ENCODE data around the gene ETS1.
"Not testable (repeated sequence)": the region's sequence is repeated elsewhere in the genome, so short reads cannot be mapped to it uniquely, and the experiment has no call there.

ETS1 gene

GRCh38 chr11:128462189-128462588 is 125.2 kb downstream of the ETS1 start:
- DNase-seq (ENCODE audit: low read depth) = no peak

GRCh38 chr11:128458321-128458720 is 129.0 kb downstream of the ETS1 start:
- DNase-seq (ENCODE audit: low read depth) = peak; percentile 60

- DNase-seq (ENCODE audit: low read depth) = peak; percentile 59
These were observed 129.5 kb downstream of the ETS1 start for GRCh38 chr11:128457874-128458273.

GRCh38 chr11:128456566-128457268 is 130.6 kb downstream of the ETS1 start:
- no peak for DNase-seq (ENCODE audit: low read depth)

GRCh38 chr11:128455766-128456165 is 131.6 kb downstream of the ETS1 start:
- no peak for DNase-seq (ENCODE audit: low read depth)

GRCh38 chr11:128453444-128454336 is 133.7 kb downstream of the ETS1 start:
- peak; percentile 86 for DNase-seq (ENCODE audit: low read depth)

- peak; percentile 87 for DNase-seq (ENCODE audit: low read depth)
These were observed 135.5 kb downstream of the ETS1 start for GRCh38 chr11:128451652-128452470.

- DNase-seq (ENCODE audit: low read depth) = no peak
These were observed 136.3 kb downstream of the ETS1 start for GRCh38 chr11:128450882-128451651.

- DNase-seq (ENCODE audit: low read depth) = not testable (repeated sequence)
These were observed 136.9 kb downstream of the ETS1 start for GRCh38 chr11:128450425-128450824.

GRCh38 chr11:128448981-128449713 is 138.2 kb downstream of the ETS1 start:
- no peak for DNase-seq (ENCODE audit: low read depth)

- no peak for DNase-seq (ENCODE audit: low read depth)
These were observed 139.0 kb downstream of the ETS1 start for GRCh38 chr11:128448200-128448886.

- no peak for DNase-seq (ENCODE audit: low read depth)
These were observed 140.1 kb downstream of the ETS1 start for GRCh38 chr11:128447233-128447632.

- not testable (repeated sequence) for DNase-seq (ENCODE audit: low read depth)
These were observed 141.4 kb downstream of the ETS1 start for GRCh38 chr11:128445921-128446320.

- peak; percentile 83 for DNase-seq (ENCODE audit: low read depth)
These were observed 150.2 kb downstream of the ETS1 start for GRCh38 chr11:128437136-128437535.

GRCh38 chr11:128434818-128435217 is 152.5 kb downstream of the ETS1 start:
- DNase-seq (ENCODE audit: low read depth) = no peak

- DNase-seq (ENCODE audit: low read depth) = peak; percentile 52
These were observed 152.9 kb downstream of the ETS1 start for GRCh38 chr11:128434411-128434810.

GRCh38 chr11:128432926-128433325 is 154.4 kb downstream of the ETS1 start:
- DNase-seq (ENCODE audit: low read depth) = no peak

- no peak for DNase-seq (ENCODE audit: low read depth)
These were observed 155.4 kb downstream of the ETS1 start for GRCh38 chr11:128431931-128432330.

- DNase-seq (ENCODE audit: low read depth) = no peak
These were observed 158.4 kb downstream of the ETS1 start for GRCh38 chr11:128428935-128429334.

GRCh38 chr11:128424851-128425285 is 162.5 kb downstream of the ETS1 start:
- peak; percentile 63 for DNase-seq (ENCODE audit: low read depth)
